DOHH2 (cell line): ENCODE results near the gene PLAAT4.

ENCODE experiments used
- EZH2phosphoT487 ChIP-seq: fragments of 200-600 bp; sonication (generic); IDR thresholded peaks from 2 replicates; pipeline ENCODE4 v1.6.1; 2017; ENCODE audit warnings: borderline replicate concordance, mild to moderate bottlenecking, antibody characterized with exemption, low read length, moderate library complexity, mixed read lengths
- TF ChIP-seq, protein P1 (sequence below): fragments of 200-600 bp; sonication (generic); IDR thresholded peaks from one replicate; pipeline ENCODE4 v1.5.1; 2014; ENCODE audit warnings: antibody characterized with exemption, mild to moderate bottlenecking, low read depth, low read length; ENCODE audit not compliant: poor library complexity, severe bottlenecking

GRCh38 chr11:63504054-63504453, 32.6 kb upstream of the PLAAT4 start:
- TF ChIP-seq, protein P1, sequence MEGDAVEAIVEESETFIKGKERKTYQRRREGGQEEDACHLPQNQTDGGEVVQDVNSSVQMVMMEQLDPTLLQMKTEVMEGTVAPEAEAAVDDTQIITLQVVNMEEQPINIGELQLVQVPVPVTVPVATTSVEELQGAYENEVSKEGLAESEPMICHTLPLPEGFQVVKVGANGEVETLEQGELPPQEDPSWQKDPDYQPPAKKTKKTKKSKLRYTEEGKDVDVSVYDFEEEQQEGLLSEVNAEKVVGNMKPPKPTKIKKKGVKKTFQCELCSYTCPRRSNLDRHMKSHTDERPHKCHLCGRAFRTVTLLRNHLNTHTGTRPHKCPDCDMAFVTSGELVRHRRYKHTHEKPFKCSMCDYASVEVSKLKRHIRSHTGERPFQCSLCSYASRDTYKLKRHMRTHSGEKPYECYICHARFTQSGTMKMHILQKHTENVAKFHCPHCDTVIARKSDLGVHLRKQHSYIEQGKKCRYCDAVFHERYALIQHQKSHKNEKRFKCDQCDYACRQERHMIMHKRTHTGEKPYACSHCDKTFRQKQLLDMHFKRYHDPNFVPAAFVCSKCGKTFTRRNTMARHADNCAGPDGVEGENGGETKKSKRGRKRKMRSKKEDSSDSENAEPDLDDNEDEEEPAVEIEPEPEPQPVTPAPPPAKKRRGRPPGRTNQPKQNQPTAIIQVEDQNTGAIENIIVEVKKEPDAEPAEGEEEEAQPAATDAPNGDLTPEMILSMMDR: no peak
- no peak for TF ChIP-seq EZH2phosphoT487
